SHP77 (cell line): ENCODE results near the gene EPB41L4A.

Experiments used
- DNase-seq, 2 experiments: peaks; one replicate each; lab custom pipeline; 2025; lab: John Stamatoyannopoulos, UW

The EPB41L4A gene

DNA sequence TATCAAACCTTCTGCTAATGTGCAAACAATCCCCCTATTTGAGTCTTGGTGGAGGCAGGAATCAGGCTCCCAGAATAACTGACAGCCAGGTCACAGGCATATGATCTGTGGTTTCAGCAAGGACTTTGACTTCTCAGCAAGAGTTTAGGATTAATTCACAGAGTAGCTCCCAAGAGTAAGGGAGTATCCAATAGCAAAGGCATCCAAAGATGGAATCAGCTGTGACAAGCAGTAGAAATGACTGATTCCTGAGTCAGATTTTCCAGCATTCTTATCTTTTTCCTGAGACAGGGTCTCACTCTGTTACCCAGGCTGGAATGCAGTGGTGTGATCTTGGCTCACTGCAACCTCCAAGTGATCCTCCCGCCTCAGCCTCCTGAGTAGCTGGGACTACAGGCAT, 108.3 kb downstream of the EPB41L4A start:
- DNase-seq: no peak

DNA sequence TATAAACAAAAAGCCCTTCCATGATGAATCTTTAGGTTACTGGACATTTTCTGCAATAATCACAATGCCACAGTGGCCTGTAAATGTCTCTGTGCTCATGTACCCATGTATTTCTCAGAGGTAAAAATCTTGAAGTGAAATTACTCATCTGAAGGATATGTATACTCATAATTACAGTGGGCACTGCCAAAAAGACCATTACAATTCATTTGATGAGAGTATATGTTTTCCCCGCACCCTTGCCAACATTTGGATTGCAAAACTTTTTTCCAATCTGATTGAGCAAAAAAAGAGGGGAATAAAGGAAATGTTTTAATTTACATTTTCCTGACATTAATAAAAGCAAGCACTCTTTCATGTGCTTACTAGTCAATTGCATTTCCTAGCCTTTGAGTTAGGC, 110.5 kb downstream of the EPB41L4A start:
- no peak for DNase-seq

DNA sequence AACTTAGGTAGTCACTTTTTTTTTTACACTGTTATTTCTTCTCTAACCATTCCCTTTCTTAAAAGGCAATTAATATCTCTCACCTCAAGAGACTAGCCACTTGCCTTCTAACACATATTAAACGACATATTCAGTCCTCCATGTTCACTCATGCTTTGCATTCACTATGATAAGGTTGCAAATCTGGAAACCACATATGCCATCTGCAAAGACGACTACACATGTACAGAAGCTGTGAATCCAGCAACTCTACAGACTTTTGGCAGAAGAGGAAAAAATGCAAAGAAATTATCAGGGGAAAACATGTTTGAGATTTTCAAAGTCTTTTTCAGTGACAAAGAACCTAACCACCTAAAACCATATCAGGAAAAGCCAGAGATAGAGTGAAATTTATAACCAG, 112.1 kb downstream of the EPB41L4A start:
- DNase-seq: no peak

DNA sequence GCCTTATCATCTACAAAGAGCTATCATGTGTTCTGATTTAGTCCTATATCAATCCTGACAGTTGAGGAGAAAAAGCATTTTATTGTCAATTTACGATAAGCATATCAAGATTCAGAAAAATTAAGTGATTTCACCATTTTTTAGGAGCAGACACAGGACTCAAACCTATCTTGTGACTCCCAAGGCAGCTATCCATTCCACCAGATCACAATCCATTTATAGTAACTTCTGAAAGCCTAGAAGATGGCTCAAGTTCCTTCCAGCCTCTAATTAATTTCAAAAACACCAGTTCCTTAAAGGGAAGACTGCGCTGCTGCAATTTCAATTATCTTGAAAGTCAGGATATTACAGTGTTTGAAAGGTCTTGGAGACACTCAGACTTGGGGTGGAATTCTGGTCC, 114.3 kb downstream of the EPB41L4A start:
- no peak for DNase-seq

DNA sequence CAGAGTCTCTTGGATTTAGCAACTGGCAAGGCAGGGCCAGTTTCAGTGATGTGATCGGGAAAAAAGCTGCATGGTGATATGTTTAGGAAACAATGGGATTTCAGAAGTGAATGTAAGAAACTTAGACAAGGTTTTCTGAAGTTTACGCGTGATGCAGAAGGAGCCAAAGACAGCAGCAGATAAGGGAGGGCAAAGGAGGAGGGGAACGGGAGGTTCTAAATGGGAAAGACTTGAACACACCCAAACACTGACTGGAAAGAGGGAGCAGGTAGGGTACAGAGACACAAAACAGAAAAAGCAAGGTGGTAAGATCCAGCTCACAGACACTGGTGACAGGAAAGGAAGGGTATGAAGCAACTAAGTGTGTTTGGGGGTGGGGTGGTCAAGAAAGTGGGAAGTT, 115.4 kb downstream of the EPB41L4A start:
- DNase-seq: no peak

DNA sequence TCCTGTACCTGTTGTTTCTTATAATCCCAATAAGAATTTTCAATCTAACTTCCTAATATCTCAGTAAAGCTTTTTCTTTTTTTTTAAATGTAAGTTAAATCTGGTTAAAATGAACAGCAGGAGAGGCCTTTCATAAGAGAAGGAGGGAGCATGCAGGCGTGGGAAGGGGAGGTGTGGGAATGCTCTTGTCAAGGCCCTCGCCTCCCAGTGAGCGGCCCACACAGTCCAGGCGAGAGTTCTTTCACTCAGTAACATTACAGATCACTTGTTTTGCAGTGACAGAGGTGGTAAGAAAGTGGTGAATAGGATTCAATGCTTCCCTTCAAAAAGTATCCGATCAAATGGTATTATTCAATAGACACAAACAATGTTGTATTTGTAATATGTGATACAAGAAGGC, 125.0 kb downstream of the EPB41L4A start:
- no peak for DNase-seq

DNA sequence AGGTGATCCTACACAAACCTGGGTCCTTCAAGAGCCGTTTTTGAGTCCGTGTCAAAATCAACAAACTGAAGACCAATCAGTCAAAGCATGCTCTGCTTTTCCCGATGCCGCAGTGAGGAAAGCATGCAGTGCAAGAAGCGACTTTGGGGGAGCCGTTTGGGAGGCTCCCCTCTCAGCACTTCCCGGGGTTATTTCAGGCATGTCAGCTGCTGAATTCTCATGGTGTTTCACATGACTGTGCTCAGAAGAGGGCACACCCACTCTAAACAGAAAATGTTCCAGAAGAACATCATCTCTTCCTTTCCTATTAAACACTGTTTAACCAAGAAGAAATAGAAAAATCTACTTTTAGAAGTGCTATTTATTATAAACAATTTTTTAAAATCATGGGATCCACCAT, 125.5 kb downstream of the EPB41L4A start:
- DNase-seq: no peak

DNA sequence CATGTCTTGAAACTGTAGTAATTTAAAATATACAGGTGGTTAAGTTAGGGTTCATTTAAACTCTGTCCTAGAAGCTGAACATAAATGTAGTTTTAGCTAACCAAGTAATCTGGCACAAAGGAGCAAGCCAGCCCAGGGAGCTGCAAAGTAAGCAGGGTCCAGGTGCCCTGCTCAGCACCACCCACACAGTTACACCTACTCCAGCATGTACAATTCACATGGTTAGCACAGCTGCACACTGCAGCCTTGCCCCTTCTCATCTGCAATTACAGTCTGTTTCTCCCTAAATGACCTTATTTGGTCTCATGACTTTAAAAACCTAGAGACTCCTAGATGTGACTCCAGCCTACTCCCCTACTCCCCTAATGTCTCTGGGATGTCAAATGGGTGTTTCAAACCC, 128.4 kb downstream of the EPB41L4A start:
- DNase-seq: no peak

DNA sequence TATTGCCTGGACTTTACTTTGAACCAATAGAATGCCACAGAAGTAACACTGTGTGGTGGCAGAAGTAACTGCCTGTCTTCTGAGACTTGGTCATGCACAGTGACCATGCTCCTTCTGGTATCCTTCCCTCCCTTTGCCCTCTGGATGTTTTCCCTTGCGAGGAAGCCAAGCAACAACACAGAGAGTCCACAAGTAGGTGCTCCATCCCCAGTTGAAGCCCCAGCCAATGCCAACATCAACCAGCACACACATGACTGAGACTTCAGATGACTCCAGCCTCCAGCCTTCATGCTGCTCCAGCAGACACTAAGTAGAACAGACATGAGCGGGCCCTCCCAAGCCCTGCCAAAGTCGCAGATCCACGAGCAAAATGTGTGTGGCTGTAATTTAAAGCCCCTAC, 129.6 kb downstream of the EPB41L4A start:
- no peak for DNase-seq

DNA sequence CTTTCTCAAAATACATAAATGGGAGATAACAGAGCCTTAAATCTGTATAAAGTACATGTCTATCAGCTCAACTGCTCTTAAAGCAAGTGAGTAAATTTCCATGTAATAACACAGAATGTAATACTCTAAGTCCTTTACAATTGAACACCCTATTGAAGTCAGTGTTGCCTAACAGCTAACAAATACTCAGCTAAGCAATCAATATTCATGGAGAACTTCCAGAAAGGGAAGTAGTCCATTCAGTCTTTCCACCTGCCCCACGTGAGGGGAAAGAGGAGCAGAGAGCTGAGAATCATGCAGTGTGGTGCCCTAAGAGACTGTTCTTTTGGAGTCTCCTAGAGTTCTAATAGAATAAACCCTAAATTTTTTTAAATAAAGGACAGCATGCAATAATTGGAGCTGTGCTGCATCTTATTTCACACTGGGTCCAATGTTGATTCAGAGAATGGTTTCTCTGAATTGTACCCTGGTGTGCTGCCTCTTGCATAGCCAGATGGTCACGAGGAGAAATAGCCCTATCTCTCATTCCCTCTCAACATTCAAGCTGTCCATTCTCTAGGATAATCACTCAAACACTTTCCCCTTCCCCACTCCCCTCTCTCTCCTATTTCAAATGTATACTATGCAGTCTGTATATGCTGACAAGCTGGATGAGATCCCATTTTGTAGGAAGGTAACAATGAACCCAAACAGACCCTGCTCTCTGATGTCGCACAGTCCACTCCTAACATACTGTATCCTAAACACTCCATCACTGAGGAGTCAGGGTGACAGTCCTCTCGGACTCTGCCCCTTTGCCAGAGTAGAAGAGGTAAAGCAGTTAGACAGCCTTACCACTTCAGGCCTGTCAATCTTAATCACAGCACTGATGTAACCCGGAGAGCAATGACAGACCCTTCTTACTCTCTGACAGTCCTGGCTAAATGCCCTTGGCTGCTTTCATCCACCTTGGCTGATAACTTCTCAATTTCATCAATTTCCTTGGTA, 134.8 kb downstream of the EPB41L4A start:
- DNase-seq: no peak

DNA sequence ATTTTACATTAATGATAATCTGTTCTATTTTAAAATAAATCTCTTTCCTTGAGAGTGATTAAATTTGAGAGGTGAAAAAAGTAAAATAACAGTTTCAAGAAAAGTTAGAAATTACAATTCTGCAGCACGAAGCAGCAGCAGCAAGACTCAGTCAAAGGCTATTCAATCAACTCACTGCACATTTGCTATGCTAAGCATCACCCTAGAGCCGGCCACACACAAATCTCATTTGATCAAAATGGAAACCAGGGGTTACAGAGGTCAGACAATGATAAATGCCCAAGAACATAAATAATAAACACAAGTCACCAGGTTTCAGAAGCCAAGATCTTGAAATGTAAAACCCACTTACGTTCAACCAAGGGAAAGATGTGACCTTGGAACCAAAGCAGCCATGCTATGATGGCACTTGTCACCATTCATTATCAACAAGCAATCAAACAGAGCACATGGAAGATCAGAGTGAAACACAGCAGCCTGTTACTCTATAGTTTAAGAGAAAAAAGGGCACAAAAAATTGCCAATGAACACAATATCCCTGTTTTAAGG, 136.0 kb downstream of the EPB41L4A start:
- no peak for DNase-seq

DNA sequence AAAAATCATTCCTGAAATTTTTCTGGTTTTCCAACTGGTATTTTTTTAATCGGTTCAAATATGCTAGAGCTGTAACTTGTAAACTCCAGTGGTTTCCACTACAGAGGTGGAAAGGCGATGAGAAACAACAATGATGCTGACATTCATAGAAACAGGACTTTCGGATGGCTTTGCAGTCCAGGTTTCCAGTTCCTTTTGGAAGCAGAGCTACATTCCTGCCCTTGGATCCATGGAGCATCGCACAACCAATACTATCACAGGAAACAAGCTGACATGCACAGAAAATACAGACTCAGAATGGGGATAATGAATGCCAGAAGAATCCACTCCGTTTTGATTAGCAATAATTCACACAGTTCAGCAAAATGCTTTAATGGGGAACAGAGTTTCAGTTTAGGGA, 140.0 kb downstream of the EPB41L4A start:
- DNase-seq: no peak

DNA sequence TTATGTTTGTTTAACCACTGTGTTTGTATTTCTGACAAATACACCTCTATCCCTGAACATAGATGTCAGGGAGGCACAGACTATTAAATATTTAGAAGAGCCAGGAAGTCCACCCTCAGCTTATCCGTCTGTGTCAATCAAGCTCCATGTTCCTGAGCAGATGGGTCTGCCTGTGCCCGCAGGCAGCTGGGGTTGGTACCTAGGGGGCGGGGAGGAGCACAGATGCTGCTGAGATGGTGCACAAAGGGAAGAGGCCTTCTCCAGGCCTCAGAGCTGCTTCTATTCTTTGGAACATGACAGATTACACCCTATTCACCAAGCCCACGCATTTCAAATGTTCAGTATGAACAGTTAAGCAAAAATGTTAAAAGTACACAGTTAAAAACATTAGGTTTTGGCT, 142.1 kb downstream of the EPB41L4A start:
- peak; percentile 7 to 9 for DNase-seq

DNA sequence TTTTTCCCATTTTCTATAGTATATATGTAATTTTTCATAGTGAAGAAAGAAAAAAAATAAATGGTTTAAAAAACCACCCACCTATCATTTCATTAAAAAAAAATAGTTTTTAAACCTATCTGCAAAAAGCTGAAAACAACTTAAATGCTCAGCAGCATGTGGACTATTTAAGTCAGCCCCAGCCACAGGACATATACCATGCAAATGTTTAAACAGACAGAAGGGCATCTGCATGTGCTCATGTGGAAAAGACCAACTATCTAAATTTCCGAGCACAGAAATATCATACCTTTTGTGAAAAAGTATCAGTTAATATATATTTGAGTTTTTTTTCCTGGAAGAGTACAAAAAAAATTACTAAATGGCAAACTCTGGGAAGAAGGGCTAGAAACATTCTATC, 143.4 kb downstream of the EPB41L4A start:
- DNase-seq: no peak

DNA sequence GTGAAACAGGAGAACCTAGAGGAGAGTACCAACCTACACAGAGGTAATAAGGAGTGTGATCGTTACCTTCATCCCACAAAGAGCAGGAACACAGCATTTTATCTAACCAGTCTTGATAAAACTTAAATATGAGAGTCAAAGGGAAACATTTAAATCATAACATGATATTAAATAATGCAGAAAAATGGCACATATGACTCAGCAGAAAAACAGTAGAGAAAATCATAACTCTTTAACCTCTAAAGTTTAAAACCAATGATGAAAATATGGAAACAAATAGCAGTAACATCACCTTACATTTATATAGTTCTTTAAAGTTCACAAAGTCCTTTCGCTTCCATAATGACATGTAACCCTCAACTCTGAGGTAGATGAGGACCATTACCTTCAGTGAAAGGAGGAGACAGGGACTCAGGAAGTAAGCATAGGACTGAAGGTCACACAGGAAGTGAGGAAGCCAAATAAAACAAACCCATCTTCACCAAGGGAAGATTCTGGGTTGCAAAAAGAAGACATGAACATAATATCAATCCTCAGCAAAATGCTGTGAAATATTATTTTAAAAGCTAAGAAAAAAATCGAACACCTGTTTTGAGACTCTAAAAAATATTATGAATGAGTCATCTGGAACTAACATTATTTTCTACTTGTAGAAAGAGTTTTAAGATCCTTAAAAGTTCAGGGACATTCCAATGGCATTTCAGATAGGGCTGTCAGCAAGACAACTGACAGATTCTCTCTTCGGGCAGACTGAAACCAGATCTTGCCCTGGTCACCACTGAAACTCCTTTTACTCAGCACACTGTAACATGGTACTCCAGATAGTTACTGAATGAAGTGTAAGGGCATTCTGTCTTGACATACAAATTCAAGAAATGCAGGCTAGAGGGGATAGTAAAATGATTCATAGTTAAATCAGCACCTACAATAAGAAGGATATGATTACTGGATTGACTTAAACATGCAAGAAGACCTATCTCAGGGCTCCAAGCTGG, 148.5 kb downstream of the EPB41L4A start:
- no peak for DNase-seq

DNA sequence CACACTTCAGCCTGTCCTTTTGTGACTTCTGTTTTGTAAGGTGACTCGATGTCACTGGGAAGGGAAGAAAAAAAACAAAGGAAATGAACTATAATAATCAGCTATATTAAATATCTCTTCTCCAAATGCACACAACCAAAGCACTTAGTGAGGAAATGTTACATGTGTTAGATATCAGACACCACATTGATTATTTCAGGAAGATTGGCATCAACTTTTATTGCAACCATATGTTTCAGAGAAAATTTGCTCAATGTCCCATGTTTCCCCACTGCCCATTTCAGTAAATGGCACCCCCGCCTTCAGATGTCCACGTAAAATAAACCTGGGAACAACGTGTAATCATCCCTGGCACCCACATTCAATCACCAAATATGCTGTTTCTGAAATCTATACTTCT, 151.8 kb downstream of the EPB41L4A start:
- DNase-seq: no peak

DNA sequence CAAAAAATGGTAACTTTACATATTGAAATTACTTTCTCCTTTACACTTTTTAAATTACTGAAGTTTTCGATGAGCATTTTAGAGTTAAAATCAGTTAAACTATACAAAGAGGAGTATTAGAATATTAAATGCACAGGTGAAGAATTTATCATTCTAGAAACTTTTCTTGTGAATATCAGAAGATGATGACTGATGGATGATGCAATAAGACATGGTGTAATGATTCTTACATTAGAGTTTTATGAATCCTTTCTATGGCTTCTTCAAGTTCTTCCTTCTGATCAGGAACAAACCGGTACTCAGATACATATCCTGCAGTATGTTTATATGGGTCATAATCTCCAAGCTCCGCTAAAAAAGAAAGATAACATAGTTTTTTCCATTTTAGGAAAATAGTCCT, 154.4 kb downstream of the EPB41L4A start:
- DNase-seq: no peak

DNA sequence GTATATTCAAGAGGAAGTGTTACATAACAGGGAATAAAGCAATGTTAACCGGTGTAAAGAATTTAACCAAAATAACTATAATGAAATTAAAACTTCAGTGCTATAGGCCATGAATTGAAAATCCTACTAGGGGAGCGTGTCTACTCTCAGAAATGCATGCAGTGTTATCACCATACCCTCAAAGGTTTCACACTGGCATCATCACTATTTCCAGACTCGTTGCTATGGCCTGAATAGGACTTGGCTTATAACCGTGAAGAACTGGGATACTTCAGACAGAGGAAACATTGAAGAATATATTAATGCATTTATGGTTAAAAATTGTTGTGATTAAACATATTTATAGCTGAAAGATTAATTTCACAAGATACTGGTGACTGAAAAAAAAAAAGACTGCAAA, 154.9 kb downstream of the EPB41L4A start:
- DNase-seq: no peak

DNA sequence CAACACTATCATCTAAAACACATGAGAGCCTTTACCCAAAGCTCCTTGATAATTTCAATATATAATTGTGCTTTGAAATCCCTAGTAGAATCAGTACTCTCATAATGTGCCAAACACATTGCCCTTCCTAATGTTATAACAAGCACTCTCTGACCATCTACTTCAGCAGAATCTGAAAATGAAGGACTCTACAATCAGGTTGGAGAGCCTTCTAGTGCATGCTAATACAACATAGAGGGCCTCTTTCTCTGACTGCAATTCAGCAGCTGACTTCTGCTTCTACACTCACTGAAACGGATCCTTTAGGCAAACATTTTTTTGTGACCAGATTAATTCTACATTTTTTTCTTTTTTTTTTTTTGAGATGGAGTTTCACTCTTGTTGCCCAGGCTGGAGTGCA, 155.6 kb downstream of the EPB41L4A start:
- no peak for DNase-seq

DNA sequence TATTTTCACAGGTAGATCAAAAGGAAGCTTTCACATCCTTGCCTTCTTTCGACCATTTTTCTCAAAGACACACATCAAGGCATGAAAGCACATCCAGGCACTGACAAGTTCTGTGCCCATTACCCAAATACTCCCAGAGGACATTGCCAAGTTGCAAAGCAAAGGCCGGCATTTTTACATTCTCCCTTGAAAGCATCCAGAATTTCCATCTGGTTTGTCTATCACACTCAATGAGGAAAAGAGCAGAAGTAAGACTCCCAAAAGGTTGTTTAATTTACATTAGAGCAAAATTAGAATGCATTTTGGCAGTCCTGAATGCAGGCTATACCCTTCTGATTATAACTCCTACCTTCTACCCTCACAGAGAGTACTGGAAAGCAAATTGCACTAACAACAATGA, 160.5 kb downstream of the EPB41L4A start:
- DNase-seq: no peak

DNA sequence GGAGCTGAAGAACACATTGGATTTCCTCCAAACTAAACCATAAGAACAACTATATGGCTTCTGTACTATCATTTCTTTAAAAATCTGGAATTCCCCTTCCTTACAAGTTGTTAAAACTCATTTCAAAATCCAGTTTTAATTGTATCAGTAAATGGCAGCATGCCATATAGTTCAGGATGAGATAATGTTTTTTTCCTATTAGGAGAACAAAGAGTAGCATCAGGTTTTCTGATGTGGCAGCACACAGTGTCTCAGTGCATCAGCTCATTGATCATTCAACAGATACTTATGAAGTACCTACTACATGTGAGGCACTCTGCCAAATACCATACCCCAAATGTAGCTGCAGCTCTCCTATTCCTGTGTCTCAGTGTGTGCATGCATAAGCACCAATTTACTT, 161.1 kb downstream of the EPB41L4A start:
- no peak for DNase-seq

DNA sequence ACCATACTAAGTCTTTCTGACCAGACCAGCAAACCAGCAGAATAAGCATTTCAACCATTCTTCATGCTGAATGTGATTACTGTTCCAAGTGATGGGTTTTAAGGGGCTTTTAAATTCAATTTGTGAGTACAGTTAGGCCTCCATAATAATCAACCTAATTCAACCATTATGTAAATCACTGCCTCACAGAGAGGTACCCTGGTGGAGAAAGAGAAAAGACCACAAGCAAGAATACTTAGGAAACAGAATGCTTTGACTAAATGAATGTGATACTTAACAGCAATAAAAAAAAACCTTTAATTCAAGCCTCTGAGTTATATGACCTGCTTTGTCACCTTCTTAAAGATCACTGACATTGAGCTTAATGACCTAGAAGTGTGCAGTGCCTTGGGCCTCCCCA, 162.1 kb downstream of the EPB41L4A start:
- no peak for DNase-seq

DNA sequence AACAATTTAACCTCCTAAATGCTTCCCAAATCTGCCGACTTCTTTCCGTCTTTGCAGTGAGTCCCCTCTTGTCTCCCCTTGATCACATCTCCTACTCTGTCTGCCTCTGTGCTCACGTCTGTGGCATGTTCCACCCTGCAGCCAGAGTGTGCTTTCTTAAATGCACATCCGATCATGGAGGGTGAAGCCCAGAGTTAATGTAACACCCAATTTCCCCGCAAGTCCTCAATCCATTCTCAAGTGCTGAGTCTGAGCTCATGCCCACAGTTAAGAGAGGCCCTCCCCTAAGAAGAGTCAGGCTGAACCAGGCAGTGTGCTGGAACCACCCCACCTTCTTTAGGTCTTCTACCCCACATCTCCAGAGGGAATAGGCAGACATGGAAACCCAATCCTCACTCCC, 164.8 kb downstream of the EPB41L4A start:
- DNase-seq: no peak
